NCI-H82 treated with DMSO at 0.1 percent for 48 hours (cell line): ENCODE data around the gene TCAP.
"Not testable (repeated sequence)": the region's sequence is repeated elsewhere in the genome, so short reads cannot be mapped to it uniquely, and the experiment has no call there.

ENCODE experiments used
- DNase-seq: peaks from one replicate; lab custom pipeline; 2025; ENCODE audit not compliant: unreplicated experiment; lab: John Stamatoyannopoulos, UW

The TCAP gene

DNA sequence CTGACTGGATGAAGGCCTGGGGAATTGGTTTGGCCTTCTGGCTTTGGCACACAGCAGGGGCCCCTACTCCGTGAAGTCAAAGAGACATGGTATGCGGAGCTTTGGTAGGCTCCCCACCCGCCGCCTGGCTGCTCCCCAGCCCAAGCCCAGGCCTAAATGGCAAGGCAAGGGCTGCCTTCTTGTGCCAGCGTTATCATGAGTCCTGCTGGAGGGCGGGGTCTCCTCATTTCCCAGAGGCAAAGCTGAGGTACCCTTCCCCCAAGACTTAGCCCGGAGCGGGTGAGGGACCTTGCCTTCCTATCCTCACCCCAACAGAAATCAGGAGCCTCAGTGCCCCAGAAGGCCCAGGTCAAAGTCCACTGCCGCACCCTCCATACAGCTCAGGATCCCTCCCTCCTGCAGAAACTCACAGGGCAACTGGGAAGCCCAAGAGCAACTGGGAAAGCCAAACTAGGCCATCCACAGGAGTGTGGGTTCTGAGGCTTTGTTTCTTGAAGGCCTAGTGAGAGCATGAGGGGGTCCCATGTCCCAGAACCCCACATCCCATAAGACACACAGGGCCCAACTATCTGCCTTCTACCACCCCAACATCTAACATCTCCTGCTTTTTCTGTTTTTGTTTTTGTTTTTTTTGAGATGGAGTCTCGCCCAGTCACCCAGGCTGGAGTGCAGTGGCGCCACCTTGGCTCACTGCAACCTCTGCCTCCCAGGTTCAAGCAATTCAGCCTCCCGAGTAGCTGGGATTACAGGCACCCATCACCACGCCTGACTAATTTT is 13.4 kb downstream of the TCAP start:
- no peak for DNase-seq

DNA sequence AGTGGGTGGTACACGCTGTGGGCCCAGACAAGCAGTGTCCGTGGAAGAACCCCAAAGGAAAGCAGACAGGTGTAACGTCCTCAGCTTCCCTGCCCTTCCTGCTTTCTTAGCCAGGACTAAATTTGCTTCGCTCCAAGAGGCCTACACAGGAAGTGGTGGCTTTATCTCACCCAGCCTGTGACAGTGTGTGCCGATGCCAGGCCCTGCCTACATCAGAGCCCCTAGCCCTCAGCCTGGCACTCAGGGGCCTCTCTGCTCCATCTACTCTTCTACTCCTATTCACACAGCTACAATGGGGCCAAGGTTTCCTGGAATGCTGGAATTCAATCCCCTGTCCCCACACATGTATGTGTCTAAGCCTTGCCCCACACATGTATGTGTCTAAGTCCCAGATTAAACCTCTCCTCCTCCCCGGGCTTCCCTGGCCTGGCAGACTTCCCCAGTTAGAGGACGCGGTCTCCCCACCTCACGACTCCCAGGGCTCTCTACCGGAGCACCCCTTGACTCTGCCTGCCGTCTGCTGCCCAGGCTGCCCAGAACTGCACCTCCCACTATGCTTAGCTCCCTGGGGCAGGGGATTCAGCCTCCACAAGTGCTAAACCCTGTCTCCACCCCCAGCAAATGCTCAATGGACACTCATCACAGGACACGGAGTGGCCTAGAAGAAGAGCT is 14.5 kb downstream of the TCAP start:
- no peak for DNase-seq

DNA sequence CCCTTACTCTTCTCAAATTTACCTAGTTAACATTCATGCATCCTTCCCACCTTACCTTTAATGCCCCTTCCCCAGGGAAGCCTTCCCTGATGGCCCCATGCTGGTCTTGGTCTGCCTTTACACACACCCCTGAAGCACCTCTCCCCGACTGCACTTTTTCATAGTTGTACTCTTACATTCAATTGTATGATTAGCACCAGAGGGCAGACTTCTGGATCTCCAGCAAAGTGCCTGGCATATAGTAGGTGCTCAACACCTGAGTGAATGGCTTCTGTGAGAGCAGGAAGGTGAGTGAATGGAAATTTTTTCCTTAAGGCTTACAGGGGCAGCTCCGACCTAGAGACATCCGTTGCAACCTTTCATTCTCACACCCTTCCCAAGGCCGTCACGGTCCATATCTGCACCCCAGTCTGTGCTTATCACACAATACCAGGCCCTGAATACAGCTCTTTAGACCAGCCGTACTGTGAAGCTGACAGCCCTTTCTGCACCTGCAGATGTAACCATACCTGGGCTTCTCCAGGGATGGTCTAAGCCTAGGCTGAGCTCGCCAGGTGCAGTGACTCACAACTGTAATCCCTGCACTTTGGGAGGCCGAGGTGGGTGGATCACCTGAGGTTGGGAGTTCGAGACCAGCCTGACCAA is 18.3 kb downstream of the TCAP start:
- no peak for DNase-seq

DNA sequence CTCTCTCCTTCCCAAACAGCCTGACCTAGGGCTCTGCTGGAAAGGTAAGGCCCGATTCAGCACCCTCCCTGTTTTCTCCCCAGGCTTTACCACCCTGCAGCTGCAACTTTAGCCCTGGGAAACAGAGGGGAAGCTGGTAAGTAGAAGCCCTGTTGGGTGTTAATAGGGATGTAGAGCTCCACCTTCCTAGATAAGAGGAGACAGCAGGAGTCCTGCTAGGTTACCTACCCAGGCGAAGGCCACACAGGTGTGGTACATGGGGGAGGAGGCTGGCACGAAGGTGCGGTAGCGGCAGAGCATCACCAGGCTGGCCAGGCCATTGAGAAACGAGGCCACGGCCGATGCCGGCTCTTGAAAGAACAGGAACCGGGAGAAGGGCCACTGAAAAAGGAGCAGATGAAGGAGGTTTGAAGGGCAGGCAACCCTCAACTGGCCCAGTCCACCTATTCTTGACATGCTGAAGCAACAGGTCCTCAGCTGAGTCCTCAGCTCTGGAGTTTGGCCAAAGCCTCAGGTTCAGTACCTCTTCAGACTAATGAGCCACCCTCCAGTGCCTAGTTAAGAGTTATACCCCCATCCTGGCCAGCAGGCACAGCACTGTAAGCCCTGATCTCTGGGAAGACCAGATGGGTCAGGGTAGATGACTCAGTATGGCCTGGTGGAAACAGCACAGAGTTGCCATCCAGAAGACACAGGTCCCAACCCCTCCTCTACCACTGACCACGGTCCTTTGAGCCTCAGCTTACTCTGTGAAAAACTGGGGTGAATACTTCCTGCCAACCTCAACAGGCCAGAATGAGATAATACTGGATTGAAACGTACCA is 19.4 kb downstream of the TCAP start:
- no peak for DNase-seq

DNA sequence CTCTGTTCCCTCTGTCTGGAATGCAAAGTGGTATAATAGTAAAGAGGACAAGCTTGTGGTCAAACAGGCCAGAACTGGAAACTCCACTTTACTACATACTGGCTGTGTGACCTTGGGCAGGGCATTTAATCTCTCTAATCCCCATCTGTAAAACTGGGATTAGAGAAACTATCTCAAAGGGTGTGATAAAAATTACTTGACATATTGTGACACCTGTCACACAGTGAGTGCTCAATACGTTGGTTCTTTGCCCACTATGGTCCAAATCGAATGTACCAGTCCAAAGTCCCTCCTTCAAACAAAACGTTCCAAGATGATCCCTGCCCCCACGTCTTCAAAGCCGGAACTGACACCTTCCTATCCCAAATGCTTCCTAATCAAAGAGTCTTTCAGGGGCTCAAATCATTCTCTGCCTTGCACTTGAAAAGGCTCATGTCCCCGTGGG is 22.0 kb downstream of the TCAP start:
- peak; percentile 53 for DNase-seq

DNA sequence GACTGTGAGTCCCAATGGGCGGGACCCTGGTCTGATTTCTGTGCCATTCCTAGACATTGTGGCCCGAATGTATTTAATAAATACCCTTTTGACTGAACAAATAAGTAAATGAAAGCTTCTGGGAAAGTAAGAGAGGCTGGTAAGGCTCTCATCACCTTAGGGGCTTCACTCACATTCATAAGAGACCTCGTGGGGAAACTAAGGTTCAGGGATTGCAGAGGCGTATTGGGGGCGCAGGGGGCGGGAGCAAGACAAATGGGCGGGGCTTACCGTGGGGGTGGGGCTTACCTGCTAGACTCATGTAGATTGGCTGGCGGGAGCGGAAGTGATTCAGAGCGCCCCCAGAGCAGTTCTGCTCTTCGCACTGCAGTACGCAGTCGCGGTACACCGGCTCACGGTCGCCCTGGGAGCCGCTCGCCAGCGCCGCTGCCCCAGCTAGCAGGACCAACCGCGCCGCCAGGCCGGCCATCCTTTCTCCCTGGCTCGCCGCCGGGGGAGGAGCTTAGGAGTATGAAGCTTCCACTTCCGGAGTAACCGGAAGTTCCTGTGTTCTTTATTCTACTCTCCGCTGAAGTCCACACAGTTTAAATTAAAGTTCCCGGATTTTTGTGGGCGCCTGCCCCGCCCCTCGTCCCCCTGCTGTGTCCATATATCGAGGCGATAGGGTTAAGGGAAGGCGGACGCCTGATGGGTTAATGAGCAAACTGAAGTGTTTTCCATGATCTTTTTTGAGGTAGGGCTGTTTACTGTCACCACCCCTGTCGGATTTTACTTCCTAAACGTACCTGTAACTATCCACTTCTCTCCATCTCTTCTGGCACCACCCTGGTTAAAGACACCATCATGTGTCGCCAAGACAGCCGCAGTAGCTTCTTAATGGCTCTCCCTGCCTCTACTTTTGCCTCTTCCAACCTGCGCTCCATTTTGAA is 22.7 kb downstream of the TCAP start, which contains the start of gene PGAP3:
TSS of gene PGAP3 (minus strand) at position 512 of the 929 bp plus-strand sequence. CDS start at position 469, 43 bp downstream.
- peak; percentile 93 for DNase-seq

DNA sequence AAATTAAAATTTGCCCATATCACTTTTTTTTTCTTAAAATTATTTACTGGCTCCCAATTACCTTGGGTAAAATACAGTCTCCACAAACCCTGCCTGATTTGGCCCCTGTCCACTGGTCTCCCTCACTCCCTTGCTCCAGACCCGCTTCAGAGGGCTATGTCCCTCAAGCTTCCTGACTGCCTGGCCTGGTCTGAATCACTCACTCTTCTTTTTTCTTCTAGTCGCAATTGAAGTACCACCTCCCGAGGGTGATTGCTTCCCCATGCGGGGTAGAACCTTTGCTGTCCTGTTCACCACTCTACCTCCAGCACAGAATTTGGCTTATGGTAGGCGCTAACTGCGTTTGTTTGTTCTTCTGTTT is 23.3 kb downstream of the TCAP start:
- no peak for DNase-seq

DNA sequence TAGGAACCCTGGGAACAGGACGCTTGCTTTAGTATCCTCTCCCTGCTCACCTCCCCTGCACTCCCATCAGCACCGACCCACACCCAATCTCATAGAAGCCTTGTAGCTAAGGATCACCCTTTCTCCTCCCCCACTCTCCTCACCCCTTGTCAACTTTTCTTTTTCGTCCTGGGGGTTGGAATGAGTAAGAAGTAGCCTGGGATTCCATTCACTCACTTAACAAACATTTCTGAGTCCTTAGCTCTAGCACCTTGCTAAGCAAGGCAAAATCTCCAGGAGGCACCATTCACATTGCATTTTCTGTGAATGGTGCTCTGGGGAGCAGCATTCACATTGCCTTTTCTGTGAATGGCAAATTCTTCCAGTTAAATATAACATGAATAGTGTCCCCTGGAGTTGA is 23.8 kb downstream of the TCAP start:
- DNase-seq = no peak

DNA sequence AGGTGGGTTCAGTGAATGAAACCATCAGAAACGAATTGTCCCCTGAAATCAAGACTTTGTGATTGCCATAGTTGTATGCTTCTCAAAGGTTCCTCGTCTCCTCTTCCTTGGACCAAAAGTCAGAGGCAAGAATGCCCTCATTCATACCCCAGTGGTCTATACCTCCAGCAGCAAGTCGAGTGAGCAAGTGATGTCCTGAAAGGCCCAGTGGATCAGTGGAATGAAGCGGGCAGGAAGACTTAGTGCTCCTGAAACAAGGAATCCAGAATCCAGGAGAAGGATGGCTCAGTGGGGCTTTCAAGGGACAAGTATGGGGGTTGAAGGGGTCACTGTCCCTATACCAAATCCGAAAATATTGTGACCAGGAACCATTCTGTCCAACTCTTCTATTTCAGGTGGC is 29.4 kb downstream of the TCAP start:
- no peak for DNase-seq

DNA sequence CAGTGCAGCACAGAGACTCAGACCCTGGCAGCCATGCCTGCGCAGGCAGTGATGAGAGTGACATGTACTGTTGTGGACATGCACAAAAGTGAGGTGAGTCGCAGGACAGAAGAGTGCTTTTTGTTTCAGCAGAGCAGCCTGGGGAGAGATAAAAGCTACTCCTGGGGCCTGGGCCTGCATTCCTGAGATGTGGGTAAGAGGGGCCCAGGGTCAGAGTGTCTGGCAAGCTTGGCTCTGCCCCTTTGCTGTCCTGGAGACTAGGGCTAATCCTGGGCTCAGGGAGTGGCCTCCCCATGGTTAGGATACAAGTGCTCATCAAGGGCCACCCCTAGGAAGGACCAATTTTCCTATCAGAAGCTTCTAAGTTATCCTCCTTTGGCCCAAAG is 29.9 kb downstream of the TCAP start:
- DNase-seq = no peak

DNA sequence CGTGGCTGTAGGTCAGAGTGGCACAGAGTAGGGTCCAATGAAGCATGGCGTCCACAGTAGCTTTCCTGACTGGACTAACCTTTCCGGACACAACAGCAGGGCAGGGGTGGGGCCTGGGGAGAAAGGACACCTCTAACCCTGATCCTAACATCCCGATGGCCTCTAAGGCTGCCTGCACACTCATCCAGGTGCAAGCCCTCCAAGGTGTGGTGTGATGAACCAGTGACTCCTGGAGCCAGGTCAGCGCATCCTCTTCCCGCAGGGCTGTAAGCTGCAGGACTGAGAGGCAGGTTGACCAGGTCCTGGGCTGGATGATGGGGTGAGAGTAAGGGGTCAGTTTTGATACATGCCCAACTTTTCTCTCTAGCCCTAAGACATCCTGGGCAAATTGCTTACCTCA is 31.6 kb downstream of the TCAP start:
- DNase-seq = no peak

DNA sequence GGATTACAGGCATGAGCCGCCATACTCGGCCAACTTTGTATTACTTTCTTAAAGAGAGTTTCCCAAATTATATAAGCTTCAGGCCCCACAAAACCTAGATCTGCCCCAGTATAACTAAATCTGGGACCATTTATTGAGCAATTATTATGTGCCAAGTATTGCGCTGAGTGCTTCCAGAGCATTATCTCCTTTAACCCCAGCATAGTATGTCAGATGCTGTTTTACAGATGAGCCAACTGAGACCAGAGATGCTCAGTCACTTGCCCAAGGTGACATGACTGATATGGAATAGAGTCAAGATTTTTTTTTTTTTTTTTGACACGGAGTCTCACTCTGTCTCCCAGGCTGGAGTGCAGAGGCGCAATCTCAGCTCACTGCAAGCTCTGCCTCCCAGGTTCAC is 32.8 kb downstream of the TCAP start:
- no peak for DNase-seq

DNA sequence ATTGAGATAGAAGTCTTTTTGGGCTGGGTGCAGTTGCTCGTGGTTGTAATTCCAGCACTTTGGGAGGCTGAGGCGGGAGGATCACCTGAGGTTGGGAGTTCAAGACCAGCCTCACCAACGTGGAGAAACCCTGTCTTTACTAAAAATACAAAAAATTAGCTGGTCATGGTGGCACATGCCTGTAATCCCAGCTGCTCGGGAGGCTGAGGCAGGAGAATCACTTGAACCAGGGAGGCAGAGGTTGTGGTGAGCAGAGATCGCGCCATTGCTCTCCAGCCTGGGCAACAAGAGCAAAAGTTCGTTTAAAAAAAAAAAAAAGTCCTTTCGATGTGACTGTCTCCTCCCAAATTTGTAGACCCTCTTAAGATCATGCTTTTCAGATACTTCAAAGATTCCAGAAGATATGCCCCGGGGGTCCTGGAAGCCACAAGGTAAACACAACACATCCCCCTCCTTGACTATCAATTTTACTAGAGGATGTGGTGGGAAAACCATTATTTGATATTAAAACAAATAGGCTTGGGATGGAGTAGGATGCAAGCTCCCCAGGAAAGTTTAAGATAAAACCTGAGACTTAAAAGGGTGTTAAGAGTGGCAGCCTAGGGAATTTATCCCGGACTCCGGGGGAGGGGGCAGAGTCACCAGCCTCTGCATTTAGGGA is 34.1 kb downstream of the TCAP start:
- not testable (repeated sequence) for DNase-seq

DNA sequence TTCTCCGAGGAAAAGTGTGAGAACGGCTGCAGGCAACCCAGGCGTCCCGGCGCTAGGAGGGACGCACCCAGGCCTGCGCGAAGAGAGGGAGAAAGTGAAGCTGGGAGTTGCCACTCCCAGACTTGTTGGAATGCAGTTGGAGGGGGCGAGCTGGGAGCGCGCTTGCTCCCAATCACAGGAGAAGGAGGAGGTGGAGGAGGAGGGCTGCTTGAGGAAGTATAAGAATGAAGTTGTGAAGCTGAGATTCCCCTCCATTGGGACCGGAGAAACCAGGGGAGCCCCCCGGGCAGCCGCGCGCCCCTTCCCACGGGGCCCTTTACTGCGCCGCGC is 34.6 kb downstream of the TCAP start, which contains the start of gene ERBB2:
TSS of gene ERBB2 (plus strand) at position 247 of the 330 bp plus-strand sequence. CDS start 175 bp downstream, outside the sequence.
- DNase-seq = no peak

DNA sequence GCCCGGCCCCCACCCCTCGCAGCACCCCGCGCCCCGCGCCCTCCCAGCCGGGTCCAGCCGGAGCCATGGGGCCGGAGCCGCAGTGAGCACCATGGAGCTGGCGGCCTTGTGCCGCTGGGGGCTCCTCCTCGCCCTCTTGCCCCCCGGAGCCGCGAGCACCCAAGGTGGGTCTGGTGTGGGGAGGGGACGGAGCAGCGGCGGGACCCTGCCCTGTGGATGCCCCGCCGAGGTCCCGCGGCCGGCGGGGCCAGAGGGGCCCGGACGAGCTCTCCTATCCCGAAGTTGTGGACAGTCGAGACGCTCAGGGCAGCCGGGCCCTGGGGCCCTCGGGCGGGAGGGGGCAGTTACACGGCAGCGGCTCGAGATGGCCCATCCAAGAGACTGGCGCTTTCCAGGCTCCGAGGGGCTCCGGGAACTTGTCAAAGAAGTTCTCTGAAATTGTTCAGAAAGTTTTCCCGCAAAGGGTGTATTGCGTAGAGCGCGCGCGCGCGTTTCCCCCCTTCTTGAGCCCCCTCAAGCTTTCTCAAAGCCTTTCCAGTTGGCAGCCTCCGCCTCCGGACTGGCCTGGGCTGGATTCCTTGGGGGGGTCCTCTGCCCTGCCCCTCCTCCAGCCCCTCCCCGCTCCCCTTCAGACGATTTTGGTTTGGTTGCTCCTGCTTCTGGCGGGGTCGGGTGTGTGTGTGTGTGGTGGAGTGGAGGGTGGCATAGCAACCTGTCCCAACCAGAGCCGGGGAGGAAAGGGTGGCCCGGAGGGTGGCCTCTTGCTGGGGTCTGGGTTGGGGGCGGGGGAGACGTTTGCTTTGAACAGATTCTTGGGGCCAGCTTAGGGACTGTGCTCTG is 35.2 kb downstream of the TCAP start:
- DNase-seq = no peak

DNA sequence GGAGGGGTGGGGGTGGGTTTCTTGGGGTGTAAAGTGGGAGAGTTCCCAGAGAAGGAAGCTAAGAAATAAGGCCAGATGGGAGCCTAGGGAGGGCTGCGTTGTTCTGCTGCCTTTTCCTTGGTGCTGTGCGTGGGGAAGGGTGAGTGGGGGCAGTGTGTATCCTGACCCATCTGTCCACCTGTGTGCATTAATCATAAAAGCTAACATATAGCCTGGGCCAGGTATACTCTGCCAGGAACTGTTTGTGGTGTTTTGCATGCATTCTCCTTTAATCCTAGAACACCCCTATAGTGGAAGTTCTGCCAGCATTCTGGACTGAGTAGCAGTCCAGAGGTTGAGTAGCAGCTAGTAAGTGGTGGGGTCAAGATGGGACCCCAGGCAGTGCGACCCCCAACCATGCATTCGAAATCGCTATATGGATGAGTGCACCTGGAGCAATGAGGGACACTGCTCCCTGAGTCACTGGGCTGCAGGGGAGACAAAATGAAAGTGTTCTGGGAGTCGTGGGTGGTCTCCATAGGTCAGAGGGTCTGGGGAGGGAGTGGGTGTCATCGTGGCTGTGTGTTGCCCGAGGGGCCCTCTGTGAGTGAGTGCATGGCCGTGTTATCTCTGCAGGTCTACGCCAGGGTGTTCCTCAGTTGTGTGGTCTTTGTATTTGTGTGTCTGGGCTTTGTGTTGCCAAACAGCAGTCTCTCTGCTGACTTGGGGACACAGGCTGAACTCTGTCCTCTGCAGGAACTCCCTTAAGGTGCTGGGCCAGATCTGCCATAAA is 36.0 kb downstream of the TCAP start:
- no peak for DNase-seq

DNA sequence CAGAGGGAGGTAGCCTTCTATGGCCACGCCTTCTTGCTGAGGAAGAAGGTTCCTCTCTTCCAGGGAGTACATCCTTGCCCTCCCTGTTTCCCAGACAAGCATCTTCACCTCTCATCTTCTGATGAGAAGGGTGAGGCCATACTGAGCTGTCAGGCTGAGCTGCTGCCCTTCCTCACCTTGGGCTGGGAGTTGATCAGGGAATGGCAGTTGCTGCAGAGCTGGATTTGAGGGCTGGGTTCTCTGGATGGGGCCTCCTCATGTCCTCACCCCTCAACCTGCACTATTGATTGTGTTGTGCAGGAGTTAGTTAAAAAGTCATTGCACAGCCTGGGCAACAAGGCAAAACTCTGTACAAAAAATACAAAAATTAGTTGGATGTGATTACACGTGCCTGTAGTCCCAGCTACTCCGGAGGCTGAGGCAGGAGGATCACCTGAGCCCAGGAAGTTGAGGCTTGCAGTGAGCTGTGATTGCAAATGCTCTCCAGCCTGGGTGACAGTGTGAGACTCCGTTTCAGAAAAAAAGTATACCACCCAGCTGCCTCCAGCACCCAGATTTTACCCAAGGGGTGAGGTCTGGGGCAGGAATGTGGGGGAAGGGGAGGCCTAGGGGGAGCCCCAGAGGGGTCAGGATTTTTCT is 36.8 kb downstream of the TCAP start:
- DNase-seq = no peak
